Skeletal muscle satellite cell (primary cell): Measurements from ENCODE around the gene MPZL1. TPM values are rescaled to one million over a fixed set of nuclear protein-coding genes. Genes with fewer than 3 reads are reported as not detected.

Experiments used
- H3K27me3 ChIP-seq: 2 replicates; pipeline ENCODE4 v1.7.0; 2013; ENCODE audit warnings: low read length; ENCODE audit not compliant: control insufficient read depth, insufficient read depth
- H3K36me3 ChIP-seq: 2 replicates; pipeline ENCODE4 v1.7.0; 2013; ENCODE audit warnings: mild to moderate bottlenecking, control low read depth, low read length; ENCODE audit not compliant: insufficient read depth
- H3K4me1 ChIP-seq: 2 replicates; pipeline ENCODE4 v1.7.0; 2013; ENCODE audit warnings: low read length; ENCODE audit not compliant: control insufficient read depth, insufficient read depth
- H3K4me2 ChIP-seq: 2 replicates; pipeline ENCODE4 v1.7.0; 2013; ENCODE audit warnings: mild to moderate bottlenecking, low read length
- H3K4me3 ChIP-seq: 2 replicates; pipeline ENCODE4 v1.7.0; 2013; ENCODE audit warnings: low read length
- H3K9ac ChIP-seq: 2 replicates; pipeline ENCODE4 v1.7.0; 2013; ENCODE audit warnings: mild to moderate bottlenecking, low read depth, low read length, moderate library complexity
- H3K9me3 ChIP-seq: replicated peaks from 2 replicates; pipeline ENCODE4 v1.7.0; 2013; ENCODE audit warnings: mild to moderate bottlenecking, control low read depth, low read length
- total RNA-seq: library from RNA; depleted of rRNA; stranded (reverse); fragments of >200 nt; gene quantifications from 2 replicates; pipeline ENCODE4 v1.2.3, GENCODE V29; 2012; rRNA removed

The MPZL1 gene
- total RNA-seq, result 86.1 and 112 TPM in 2 replicates

- Histone ChIP-seq H3K9ac (peak within 1 kb of the TSS; percentile 92), H3K4me2 (peak within 1 kb of the TSS; percentile 86), H3K36me3 (no peaks in the 10 kb centered on the region), H3K9me3 (no peaks in the 10 kb centered on the region), H3K4me1 (peaks cover 19% of the 10 kb centered on the region), H3K27me3 (no peaks in the 10 kb centered on the region), H3K4me3 (peak within 1 kb of the TSS; percentile 84)
These were observed at the start of gene MPZL1 for GRCh38 chr1:167721617-167722151. MPZL1 (plus strand) TSS chr1:167721982; CDS start chr1:167722152, 170 bp downstream.

DNA sequence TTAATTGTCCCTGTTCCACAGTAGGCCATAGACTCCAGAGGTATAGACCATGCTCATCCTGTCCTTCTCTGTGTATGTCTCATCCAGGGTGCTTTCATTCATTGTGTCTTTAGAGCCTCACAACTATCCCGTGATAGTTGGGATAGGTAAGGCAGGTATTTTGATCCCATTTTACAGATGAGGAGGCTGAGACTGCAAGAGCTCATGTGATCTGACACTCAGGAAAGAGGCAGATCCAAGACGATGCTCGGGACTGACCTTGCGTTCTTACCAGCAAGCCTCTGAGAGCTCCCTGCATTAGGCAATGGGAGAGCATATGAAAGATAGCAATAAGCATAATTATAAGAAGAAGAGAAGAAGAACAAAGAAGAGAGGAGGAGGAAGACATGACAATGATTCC is 49.0 kb upstream of the MPZL1 start:
- Histone ChIP-seq H3K9me3 (no peaks in the 10 kb centered on the region), H3K4me2 (no peak overlapping the region), H3K4me1 (no peaks in the 10 kb centered on the region), H3K27me3 (no peaks in the 10 kb centered on the region), H3K9ac (no peak overlapping the region), H3K4me3 (no peak overlapping the region), H3K36me3 (no peaks in the 10 kb centered on the region)

DNA sequence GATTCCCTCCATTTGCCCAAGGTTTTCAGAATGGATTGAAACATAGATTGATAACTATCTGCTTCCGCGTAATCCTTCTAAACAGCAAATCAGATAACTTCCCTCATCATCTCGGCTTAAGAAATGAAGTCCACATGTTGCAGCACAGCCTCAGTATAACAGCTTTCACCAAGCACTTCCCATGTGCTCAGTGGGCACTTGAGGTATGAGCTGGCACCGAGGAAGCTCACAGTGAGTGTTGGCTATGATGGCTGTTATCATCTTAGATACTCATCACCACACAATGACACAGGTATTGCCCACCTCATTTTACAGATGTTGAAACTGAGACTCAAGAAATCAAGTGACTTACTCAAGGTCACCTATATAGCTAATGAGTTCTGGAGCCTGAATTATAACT is 48.5 kb upstream of the MPZL1 start:
- no peak overlapping the region for H3K4me3 ChIP-seq
- no peaks in the 10 kb centered on the region for H3K9me3 ChIP-seq
- H3K36me3 ChIP-seq, result no peaks in the 10 kb centered on the region
- no peak overlapping the region for H3K4me2 ChIP-seq
- H3K4me1 ChIP-seq, result no peaks in the 10 kb centered on the region
- no peak overlapping the region for H3K9ac ChIP-seq
- no peaks in the 10 kb centered on the region for H3K27me3 ChIP-seq

DNA sequence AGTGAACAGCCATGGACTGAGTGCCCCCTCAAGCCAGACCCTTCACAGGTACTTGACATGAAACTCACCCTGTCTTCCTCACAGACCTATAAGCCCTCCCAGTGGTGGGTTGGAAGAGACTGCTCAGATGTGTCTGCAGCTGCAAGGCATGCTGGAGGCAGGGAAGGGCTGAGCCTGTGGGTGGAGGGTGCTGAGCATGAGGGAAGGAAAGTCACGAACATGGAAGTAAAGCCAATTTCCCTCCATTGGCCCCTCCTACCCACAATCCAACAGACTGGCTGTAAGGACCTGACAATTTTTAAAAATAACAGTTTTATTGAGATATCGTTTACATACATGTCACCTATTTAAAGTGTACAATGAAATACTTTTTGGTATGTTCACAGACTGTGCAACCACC is 47.6 kb upstream of the MPZL1 start:
- H3K36me3 ChIP-seq, result no peaks in the 10 kb centered on the region
- H3K9me3 ChIP-seq, result no peaks in the 10 kb centered on the region
- H3K27me3 ChIP-seq, result no peaks in the 10 kb centered on the region
- H3K4me3 ChIP-seq, result no peak overlapping the region
- H3K9ac ChIP-seq, result no peak overlapping the region
- H3K4me2 ChIP-seq, result no peak overlapping the region
- no peaks in the 10 kb centered on the region for H3K4me1 ChIP-seq

DNA sequence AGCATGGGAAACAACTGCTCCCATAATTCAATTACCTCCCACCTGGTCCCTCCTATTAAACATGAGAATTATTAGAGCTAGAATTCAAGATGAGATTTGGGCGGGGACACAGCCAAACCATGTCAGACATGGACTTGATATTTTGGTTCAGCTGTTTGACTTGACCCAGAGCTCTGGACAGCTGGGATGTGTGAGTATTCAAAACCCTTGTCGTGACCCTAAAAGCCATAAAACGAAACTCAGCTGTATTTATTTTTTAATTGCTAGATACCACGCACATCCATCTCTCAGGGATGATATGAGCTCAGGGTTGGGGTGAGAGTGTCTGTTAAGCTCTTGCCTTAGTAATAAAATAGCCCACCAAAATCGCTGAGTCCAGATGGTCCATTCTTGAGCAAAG is 46.3 kb upstream of the MPZL1 start:
- no peaks in the 10 kb centered on the region for H3K27me3 ChIP-seq
- H3K36me3 ChIP-seq, result no peaks in the 10 kb centered on the region
- H3K9ac ChIP-seq, result no peak overlapping the region
- no peaks in the 10 kb centered on the region for H3K9me3 ChIP-seq
- H3K4me3 ChIP-seq, result no peak overlapping the region
- no peak overlapping the region for H3K4me2 ChIP-seq
- no peaks in the 10 kb centered on the region for H3K4me1 ChIP-seq

DNA sequence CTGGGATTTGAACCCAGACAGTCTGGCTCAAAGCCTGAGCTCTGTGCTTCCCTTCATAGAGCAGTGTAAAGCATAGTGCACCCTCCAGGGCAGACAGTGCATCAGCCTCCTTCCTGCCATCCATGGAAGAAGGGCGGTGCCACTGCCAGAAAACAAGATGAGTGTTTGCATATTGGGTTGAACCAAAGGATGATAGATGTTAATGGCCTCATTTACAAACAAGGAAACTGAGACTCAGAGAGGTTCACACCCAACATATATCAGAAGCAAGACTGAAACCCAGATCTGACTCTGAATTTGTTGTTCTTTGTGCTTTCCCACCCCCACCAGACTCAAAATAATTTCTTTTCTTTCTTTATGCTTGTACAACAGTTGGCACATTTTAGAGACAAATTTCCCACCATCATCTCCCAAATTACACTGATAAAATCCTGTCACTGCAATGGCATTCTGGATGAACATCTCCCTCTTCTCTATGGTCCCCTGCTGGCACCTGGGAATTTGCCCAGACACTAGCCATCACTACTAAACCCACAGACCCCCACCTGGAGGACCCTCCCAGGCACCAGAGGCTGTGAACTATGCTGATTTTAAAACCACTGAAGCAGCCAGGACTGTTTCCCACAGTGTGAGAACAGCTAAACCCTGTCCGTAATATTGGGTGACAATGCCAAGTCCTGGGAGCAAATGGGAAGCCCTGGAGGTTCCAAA is 45.4 kb upstream of the MPZL1 start:
- H3K27me3 ChIP-seq, result no peaks in the 10 kb centered on the region
- H3K9ac ChIP-seq, result no peak overlapping the region
- no peaks in the 10 kb centered on the region for H3K4me1 ChIP-seq
- no peak overlapping the region for H3K4me2 ChIP-seq
- H3K9me3 ChIP-seq, result no peaks in the 10 kb centered on the region
- H3K4me3 ChIP-seq, result no peak overlapping the region
- H3K36me3 ChIP-seq, result no peaks in the 10 kb centered on the region

DNA sequence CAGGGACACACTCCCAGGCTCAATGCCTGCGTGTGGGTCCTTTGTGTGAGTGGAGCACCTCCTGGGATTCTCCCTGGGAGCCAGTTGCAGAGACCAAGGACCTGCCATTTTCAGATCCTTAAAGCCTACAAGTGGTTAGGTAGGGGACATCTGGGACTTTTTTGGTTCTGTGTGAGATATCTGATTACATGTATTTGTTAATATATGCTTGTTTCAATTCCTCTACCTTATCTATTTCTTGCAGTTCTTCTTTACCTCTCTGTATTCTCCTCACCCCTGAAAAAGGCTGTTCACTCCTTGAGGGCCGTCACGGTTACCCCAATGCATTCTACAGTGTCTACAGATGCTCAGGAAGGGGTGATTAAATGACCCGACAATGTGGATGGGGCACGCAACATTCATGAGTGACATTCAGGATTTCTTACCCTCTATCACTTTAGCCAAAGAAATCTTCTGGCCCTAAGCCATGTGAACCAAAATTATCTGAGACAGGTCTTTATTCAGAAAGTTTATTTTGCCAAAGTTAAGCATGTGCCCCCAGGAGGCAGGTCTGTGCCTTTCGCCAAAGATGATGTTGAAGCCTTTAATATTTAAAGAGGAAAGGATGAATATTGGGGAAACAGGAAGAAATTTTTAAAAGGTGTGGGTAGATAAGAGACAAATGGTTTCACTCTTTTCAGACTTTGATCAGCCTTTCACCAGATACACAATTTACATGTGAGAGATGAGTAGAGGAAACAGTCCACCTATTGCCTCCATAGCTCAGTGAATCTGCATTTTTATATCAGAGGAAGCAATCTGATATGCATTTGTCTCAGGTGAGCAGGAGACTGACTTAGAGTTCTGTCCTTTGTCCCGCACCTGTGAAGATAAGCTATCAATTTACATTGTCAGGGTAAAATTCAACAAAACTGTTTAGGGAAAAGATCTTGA is 44.6 kb upstream of the MPZL1 start:
- Histone ChIP-seq H3K27me3 (no peaks in the 10 kb centered on the region), H3K9me3 (no peaks in the 10 kb centered on the region), H3K36me3 (no peaks in the 10 kb centered on the region), H3K4me3 (no peak overlapping the region), H3K9ac (no peak overlapping the region), H3K4me1 (no peaks in the 10 kb centered on the region), H3K4me2 (no peak overlapping the region)

DNA sequence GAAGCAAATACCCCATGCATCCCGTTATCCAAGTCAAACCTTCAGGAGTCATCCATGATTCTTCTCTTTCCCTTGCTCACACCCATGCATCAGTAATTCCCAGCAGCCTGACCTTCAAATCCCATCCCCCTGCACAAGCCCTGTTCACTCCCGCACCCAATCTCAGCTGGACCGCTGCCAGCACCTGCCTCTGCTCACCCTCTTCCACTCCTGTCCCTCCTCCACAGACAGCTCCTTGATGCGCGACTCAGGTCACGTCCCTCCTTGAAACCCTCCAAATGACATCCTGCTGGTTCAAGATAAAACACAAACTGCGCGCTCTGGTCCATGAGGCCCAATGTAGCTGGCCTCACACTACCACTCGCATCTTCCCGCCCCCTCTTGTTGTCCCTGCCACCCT is 43.4 kb upstream of the MPZL1 start:
- H3K27me3 ChIP-seq, result no peaks in the 10 kb centered on the region
- no peaks in the 10 kb centered on the region for H3K36me3 ChIP-seq
- H3K4me2 ChIP-seq, result no peak overlapping the region
- no peaks in the 10 kb centered on the region for H3K9me3 ChIP-seq
- H3K4me3 ChIP-seq, result no peak overlapping the region
- H3K4me1 ChIP-seq, result peaks cover 9% of the 10 kb centered on the region
- no peak overlapping the region for H3K9ac ChIP-seq

GRCh38 chr1:167678838-167679237 is 42.9 kb upstream of the MPZL1 start:
- Histone ChIP-seq H3K36me3 (no peaks in the 10 kb centered on the region), H3K4me1 (peaks cover 14% of the 10 kb centered on the region), H3K4me3 (no peak overlapping the region), H3K4me2 (no peak overlapping the region), H3K9ac (no peak overlapping the region), H3K9me3 (no peaks in the 10 kb centered on the region), H3K27me3 (no peaks in the 10 kb centered on the region)

GRCh38 chr1:167679714-167680113 is 42.1 kb upstream of the MPZL1 start:
- H3K4me1 ChIP-seq, result peaks cover 19% of the 10 kb centered on the region
- no peak overlapping the region for H3K9ac ChIP-seq
- no peak overlapping the region for H3K4me2 ChIP-seq
- H3K27me3 ChIP-seq, result no peaks in the 10 kb centered on the region
- H3K36me3 ChIP-seq, result no peaks in the 10 kb centered on the region
- H3K9me3 ChIP-seq, result no peaks in the 10 kb centered on the region
- no peak overlapping the region for H3K4me3 ChIP-seq

DNA sequence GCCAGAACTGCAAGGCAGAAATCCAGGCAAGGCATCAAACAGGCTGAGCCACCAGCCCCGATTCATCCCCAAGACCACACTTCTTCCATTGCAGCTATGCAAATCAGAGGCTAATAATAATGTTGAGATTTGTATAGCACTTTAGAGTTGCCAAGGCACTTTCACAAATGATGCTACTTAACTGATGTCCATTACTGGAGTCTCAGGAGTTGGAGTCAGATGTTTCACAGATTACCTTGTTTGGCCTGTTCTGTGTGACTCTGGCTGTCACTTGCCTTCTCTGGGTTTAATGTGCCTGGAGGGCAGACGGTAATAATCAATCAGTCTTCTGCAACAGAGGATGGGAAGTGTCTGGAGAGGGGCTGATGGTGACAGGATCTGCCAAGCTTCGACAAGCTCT is 40.8 kb upstream of the MPZL1 start:
- Histone ChIP-seq H3K4me3 (no peak overlapping the region), H3K9ac (no peak overlapping the region), H3K36me3 (no peaks in the 10 kb centered on the region), H3K4me2 (no peak overlapping the region), H3K27me3 (no peaks in the 10 kb centered on the region), H3K4me1 (peaks cover 19% of the 10 kb centered on the region), H3K9me3 (no peaks in the 10 kb centered on the region)
